HepG2 (cell line): Measurements from ENCODE around the gene NFATC2. TPM values are rescaled to one million over a fixed set of nuclear protein-coding genes. Genes with fewer than 3 reads are reported as not detected.

Source experiments
- CEBPB ChIP-seq: IDR thresholded peaks from 2 replicates; pipeline ENCODE4 v1.6.1; 2011; ENCODE audit warnings: low read depth, low read length, improper control_type of control experiment, borderline replicate concordance
- CEBPG ChIP-seq: IDR thresholded peaks from 2 replicates; pipeline ENCODE4 v1.6.1; 2016
- ELF3 ChIP-seq: IDR thresholded peaks from 2 replicates; pipeline ENCODE4 v1.6.1; 2016; ENCODE audit warnings: missing genetic modification reagents, missing compliant biosample characterization
- EZH2 ChIP-seq: conservative IDR thresholded peaks from 2 replicates; pipeline ENCODE4 v1.6.1; 2012; ENCODE audit warnings: mild to moderate bottlenecking, low read depth, low read length, moderate library complexity
- GFI1 ChIP-seq: sonication (generic); formaldehyde crosslinking; IDR thresholded peaks from 2 replicates; pipeline ENCODE4 v1.5.0; 2020; ENCODE audit warnings: missing genetic modification reagents, mild to moderate bottlenecking, borderline replicate concordance
- GMEB1 ChIP-seq: sonication (generic); formaldehyde crosslinking; IDR thresholded peaks from 2 replicates; pipeline ENCODE4 v1.5.1; 2020; ENCODE audit warnings: missing genetic modification reagents, mild to moderate bottlenecking, borderline replicate concordance
- HOMEZ ChIP-seq: IDR thresholded peaks from 2 replicates; pipeline ENCODE4 v1.6.1; 2016; ENCODE audit warnings: low read depth
- HOXA7 ChIP-seq: sonication (generic); formaldehyde crosslinking; IDR thresholded peaks from 2 replicates; pipeline ENCODE4 v1.8.1; 2022; ENCODE audit warnings: mild to moderate bottlenecking, missing genetic modification reagents, moderate library complexity
- MAX ChIP-seq: IDR thresholded peaks from 2 replicates; pipeline ENCODE4 v1.6.1; 2012; ENCODE audit warnings: inconsistent platforms
- MED1 ChIP-seq: sonication (generic); formaldehyde crosslinking; IDR thresholded peaks from 2 replicates; pipeline ENCODE4 v1.4.0; 2020; ENCODE audit warnings: missing genetic modification reagents
- PRPF4 ChIP-seq: fragments of 200-400 bp; formaldehyde crosslinking; IDR thresholded peaks from 2 replicates; pipeline ENCODE4 v1.6.1; 2016; ENCODE audit warnings: low read length, low read depth; ENCODE audit not compliant: poor library complexity, severe bottlenecking
- SMAD1 ChIP-seq: sonication (generic); formaldehyde crosslinking; IDR thresholded peaks from 2 replicates; pipeline ENCODE4 v1.4.0; 2020; ENCODE audit warnings: missing genetic modification reagents, low read depth, mild to moderate bottlenecking, borderline replicate concordance
- SOX6 ChIP-seq, 2 experiments: fragments of 450-650 bp in 1 of 2; sonication (generic) in 1 of 2; formaldehyde crosslinking in 1 of 2; IDR thresholded peaks; 2 replicates each; pipeline versions ENCODE4 v1.4.0 to v1.6.1; 2017 to 2020; ENCODE audit warnings: antibody characterized with exemption in 1 of 2, mild to moderate bottlenecking in 1 of 2, missing genetic modification reagents in 1 of 2
- TEAD3 ChIP-seq: optimal IDR thresholded peaks from 2 replicates; pipeline ENCODE3; 2016; ENCODE audit warnings: borderline replicate concordance
- TERF1 ChIP-seq: sonication (generic); formaldehyde crosslinking; IDR thresholded peaks from 2 replicates; pipeline ENCODE4 v1.8.0; 2022; ENCODE audit warnings: mild to moderate bottlenecking, missing genetic modification reagents, moderate library complexity
- TGIF2 ChIP-seq: IDR thresholded peaks from 2 replicates; pipeline ENCODE4 v1.6.1; 2016; ENCODE audit warnings: control low read depth, missing compliant biosample characterization
- ZFX ChIP-seq: sonication (generic); formaldehyde crosslinking; IDR thresholded peaks from 2 replicates; pipeline ENCODE4 v1.4.0; 2020; ENCODE audit warnings: mild to moderate bottlenecking, low read depth, missing genetic modification reagents, moderate library complexity
- ZNF160 ChIP-seq: sonication (generic); formaldehyde crosslinking; IDR thresholded peaks from 2 replicates; pipeline ENCODE4 v1.8.0; 2022; ENCODE audit warnings: mild to moderate bottlenecking, inconsistent platforms, missing genetic modification reagents
- ZNF619 ChIP-seq: sonication (generic); formaldehyde crosslinking; IDR thresholded peaks from 2 replicates; pipeline ENCODE4 v1.4.0; 2020; ENCODE audit warnings: mild to moderate bottlenecking, missing genetic modification reagents
- ZNF678 ChIP-seq: sonication (generic); formaldehyde crosslinking; IDR thresholded peaks from 2 replicates; pipeline ENCODE4 v1.4.0; 2020; ENCODE audit warnings: mild to moderate bottlenecking, missing genetic modification reagents
- ZNF710 ChIP-seq: sonication (generic); formaldehyde crosslinking; IDR thresholded peaks from 2 replicates; pipeline ENCODE4 v1.5.0; 2020; ENCODE audit warnings: mild to moderate bottlenecking, missing genetic modification reagents, borderline replicate concordance
- ZNF773 ChIP-seq: sonication (generic); formaldehyde crosslinking; IDR thresholded peaks from 2 replicates; pipeline ENCODE4 v1.4.0; 2020; ENCODE audit warnings: missing genetic modification reagents, borderline replicate concordance
- ZNF792 ChIP-seq: IDR thresholded peaks from 2 replicates; pipeline ENCODE4 v1.6.1; 2016
- ZNF83 ChIP-seq: sonication (generic); formaldehyde crosslinking; IDR thresholded peaks from 2 replicates; pipeline ENCODE4 v1.4.0; 2020; ENCODE audit warnings: missing genetic modification reagents, mild to moderate bottlenecking, borderline replicate concordance
- polyA plus RNA-seq, 8 experiments: library from polyadenylated mRNA; depleted of rRNA in 3 of 8; stranded (reverse) in 7 of 8; unstranded in 1 of 8; fragments of >200 nt; fragmentation: Illumina TruSeq in 4 of 8; extraction: Trizol in 4 of 8; gene quantifications; 2 replicates each; pipeline versions ENCODE4 v1.2.1 to v1.2.3, GENCODE V29; 2011 to 2016; ENCODE audit warnings: low read depth in 4 of 8, missing spikeins in 1 of 8, mixed read lengths in 1 of 8; ENCODE audit not compliant: insufficient read depth in 1 of 8
- total RNA-seq, 5 experiments: library from RNA; depleted of rRNA; stranded (reverse); fragments of >200 nt; fragmentation: Illumina TruSeq; extraction: Trizol; gene quantifications; 2 replicates each; pipeline ENCODE4 v1.2.3, GENCODE V29; 2016; ENCODE audit warnings: low read depth in 1 of 5

Gene NFATC2
- total and polyA plus RNA-seq, 2 of the 13 experiments (the other 11 are each of a cell fraction or from before 2014, with no cell fraction given) = 1.9 to 3.3 TPM

GRCh38 chr20:51412951-51413481 is 129.5 kb downstream of the NFATC2 start (continued):
- no peak for TF ChIP-seq PRPF4
- no peak for TF ChIP-seq TERF1 (CRISPR knock-in tag)
- no peak for TF ChIP-seq ZNF773 (CRISPR knock-in tag)
- TF ChIP-seq GMEB1 (CRISPR knock-in tag) = peak; percentile 25; the same call in 1 of the 2 replicates
- TF ChIP-seq MAX = peak; percentile 69
- peak; percentile 92 for TF ChIP-seq CEBPG (CRISPR knock-in tag)
- TF ChIP-seq ZNF710 (CRISPR knock-in tag) = peak; percentile 62; the same call in 1 of the 2 replicates
- peak; percentile 48; the same call in 1 of the 2 replicates for TF ChIP-seq ZNF160 (CRISPR knock-in tag)
- TF ChIP-seq GFI1 (CRISPR knock-in tag) = peak; percentile 55; the same call in 1 of the 2 replicates
- peak; percentile 79; the same call in 1 of the 2 replicates for TF ChIP-seq TGIF2 (CRISPR knock-in tag)
- TF ChIP-seq ZNF678 (CRISPR knock-in tag) = no peak
- TF ChIP-seq CEBPB = peak; percentile 98
- no peak for TF ChIP-seq SMAD1 (CRISPR knock-in tag)
- peak; percentile 36; the same call in 1 of the 2 replicates for TF ChIP-seq ELF3 (CRISPR knock-in tag)
- 0 out of 2 replicates have a peak, but pooled peaks have one; percentile 57 for TF ChIP-seq ZNF619 (CRISPR knock-in tag)
- TF ChIP-seq EZH2 = no peak
- no peak for TF ChIP-seq SOX6 (IDR thresholded peaks at IDR 0.05)
- peak; percentile 64 for TF ChIP-seq SOX6 (CRISPR knock-in tag; IDR thresholded peaks at IDR 0.05)
- TF ChIP-seq MED1 (CRISPR knock-in tag) = 0 out of 2 replicates have a peak, but pooled peaks have one; percentile 41
- 0 out of 2 replicates have a peak, but pooled peaks have one; percentile 33 for TF ChIP-seq ZNF792 (CRISPR knock-in tag)
- peak; percentile 73 for TF ChIP-seq ZFX (CRISPR knock-in tag)
- TF ChIP-seq TEAD3 (CRISPR knock-in tag) = peak; percentile 75
- TF ChIP-seq HOMEZ = no peak; the same call in 1 of the 2 replicates
- no peak for TF ChIP-seq HOXA7 (CRISPR knock-in tag)
- TF ChIP-seq ZNF83 (CRISPR knock-in tag) = no peak
